ENCODE data around the gene DCAF12. TPM values are rescaled to one million over a fixed set of nuclear protein-coding genes. Genes with fewer than 3 reads are reported as not detected.
A peak's percentile ranks its signal among the peaks of the same experiment; 100 is the strongest.

DCAF12 gene
- total RNA-seq, 4 donors from 2014 or later = 21.8 to 31.3 (median 28.8) TPM

- TF ChIP-seq CTCF (IDR thresholded peaks at IDR 0.05) (no peak), POLR2AphosphoS5 (IDR thresholded peaks at IDR 0.05) (no peak), EP300 (IDR thresholded peaks at IDR 0.05) (no peak), POLR2A (IDR thresholded peaks at IDR 0.05) (no peak)
- Histone ChIP-seq H3K4me3 (no peak overlapping the region), H3K36me3 (no peaks in the 10 kb centered on the region), H3K9me3 (no peaks in the 10 kb centered on the region), H3K27ac (no peak overlapping the region), H3K4me1 (no peaks in the 10 kb centered on the region), H3K27me3 (no peaks in the 10 kb centered on the region)
- WGBS = 98% methylated on average over 6 of the region's 16 CpGs
- DNase-seq (ENCODE audit: low spot score in 2 of 2) = no peak
Observed at GRCh38 chr9:34133436-34133949, 7.0 kb upstream of the DCAF12 start.

- WGBS = 93% methylated on average over 7 of the region's 7 CpGs
- peaks cover 5% of the 10 kb centered on the region for H3K4me1 ChIP-seq
- H3K9me3 ChIP-seq = no peaks in the 10 kb centered on the region
- no peak for TF ChIP-seq CTCF (IDR thresholded peaks at IDR 0.05)
- no peak for TF ChIP-seq POLR2AphosphoS5 (IDR thresholded peaks at IDR 0.05)
- no peak for TF ChIP-seq EP300 (IDR thresholded peaks at IDR 0.05)
- no peak for TF ChIP-seq POLR2A (IDR thresholded peaks at IDR 0.05)
- H3K27me3 ChIP-seq = no peaks in the 10 kb centered on the region
- no peak overlapping the region for H3K27ac ChIP-seq
- DNase-seq (ENCODE audit: low spot score in 2 of 2) = no peak
- no peaks in the 10 kb centered on the region for H3K36me3 ChIP-seq
- no peak overlapping the region for H3K4me3 ChIP-seq
Observed at GRCh38 chr9:34131571-34131970, 5.1 kb upstream of the DCAF12 start.

- Histone ChIP-seq H3K27ac (peak overlapping the region; percentile 90), H3K27me3 (no peaks in the 10 kb centered on the region), H3K4me1 (peaks cover 32% of the 10 kb centered on the region), H3K9me3 (no peaks in the 10 kb centered on the region), H3K4me3 (peak overlapping the region; percentile 93), H3K36me3 (peaks cover 5% of the 10 kb centered on the region)
- DNase-seq (ENCODE audit: low spot score in 2 of 2) = no peak
- TF ChIP-seq POLR2A (IDR thresholded peaks at IDR 0.05) = no peak
- no peak for TF ChIP-seq CTCF (IDR thresholded peaks at IDR 0.05)
- TF ChIP-seq POLR2AphosphoS5 (IDR thresholded peaks at IDR 0.05) = no peak
- TF ChIP-seq EP300 (IDR thresholded peaks at IDR 0.05) = no peak
- 85% methylated on average over 13 of the region's 17 CpGs for WGBS
Observed at GRCh38 chr9:34127035-34127948, 794 bp upstream of the DCAF12 start.

- Histone ChIP-seq H3K27me3 (no peaks in the 10 kb centered on the region), H3K4me3 (peak overlapping the region; percentile 93), H3K27ac (peak overlapping the region; percentile 90), H3K9me3 (no peaks in the 10 kb centered on the region), H3K4me1 (peaks cover 32% of the 10 kb centered on the region), H3K36me3 (peaks cover 10% of the 10 kb centered on the region)
- WGBS = 1% methylated on average over 18 of the region's 18 CpGs
- TF ChIP-seq EP300 (IDR thresholded peaks at IDR 0.05) = no peak
- no peak for TF ChIP-seq POLR2AphosphoS5 (IDR thresholded peaks at IDR 0.05)
- no peak for TF ChIP-seq POLR2A (IDR thresholded peaks at IDR 0.05)
- no peak for TF ChIP-seq CTCF (IDR thresholded peaks at IDR 0.05)
- DNase-seq (ENCODE audit: low spot score in 2 of 2) = no peak
Observed at GRCh38 chr9:34125681-34126206, 754 bp downstream of the DCAF12 start.

- no peaks in the 10 kb centered on the region for H3K27me3 ChIP-seq
- no peak for DNase-seq (ENCODE audit: low spot score in 2 of 2)
- peak overlapping the region; percentile 90 for H3K27ac ChIP-seq
- no peaks in the 10 kb centered on the region for H3K9me3 ChIP-seq
- TF ChIP-seq EP300 (IDR thresholded peaks at IDR 0.05) = no peak
- H3K4me3 ChIP-seq = peak overlapping the region; percentile 93
- 21% methylated on average over 5 of the region's 6 CpGs for WGBS
- peaks cover 32% of the 10 kb centered on the region for H3K4me1 ChIP-seq
- H3K36me3 ChIP-seq = peaks cover 10% of the 10 kb centered on the region
Observed at GRCh38 chr9:34124926-34125325, 1.6 kb downstream of the DCAF12 start.
